ACHN (cell line): ENCODE data around the gene ZFYVE27.

Source experiments
- DNase-seq: peaks from one replicate; pipeline ENCODE4 v3.0.0-alpha.2; 2015
- in situ Hi-C: cut with HindIII; loops from 2 replicates; pipeline ENCODE4 v1.10.0; 2017; ENCODE audit warnings: low sequenced_read_pairs, low pct_ligation_motif_present, low pct_unique_long_range_greater_than_20kb

Gene ZFYVE27

GRCh38 chr10:97780841-97781617 lies 44.1 kb downstream of the ZFYVE27 start:
- in situ Hi-C loops = no loop called here
- no peak for DNase-seq

GRCh38 chr10:97781618-97782331 lies 44.8 kb downstream of the ZFYVE27 start:
- in situ Hi-C loops = no loop called here
- DNase-seq = no peak

DNA sequence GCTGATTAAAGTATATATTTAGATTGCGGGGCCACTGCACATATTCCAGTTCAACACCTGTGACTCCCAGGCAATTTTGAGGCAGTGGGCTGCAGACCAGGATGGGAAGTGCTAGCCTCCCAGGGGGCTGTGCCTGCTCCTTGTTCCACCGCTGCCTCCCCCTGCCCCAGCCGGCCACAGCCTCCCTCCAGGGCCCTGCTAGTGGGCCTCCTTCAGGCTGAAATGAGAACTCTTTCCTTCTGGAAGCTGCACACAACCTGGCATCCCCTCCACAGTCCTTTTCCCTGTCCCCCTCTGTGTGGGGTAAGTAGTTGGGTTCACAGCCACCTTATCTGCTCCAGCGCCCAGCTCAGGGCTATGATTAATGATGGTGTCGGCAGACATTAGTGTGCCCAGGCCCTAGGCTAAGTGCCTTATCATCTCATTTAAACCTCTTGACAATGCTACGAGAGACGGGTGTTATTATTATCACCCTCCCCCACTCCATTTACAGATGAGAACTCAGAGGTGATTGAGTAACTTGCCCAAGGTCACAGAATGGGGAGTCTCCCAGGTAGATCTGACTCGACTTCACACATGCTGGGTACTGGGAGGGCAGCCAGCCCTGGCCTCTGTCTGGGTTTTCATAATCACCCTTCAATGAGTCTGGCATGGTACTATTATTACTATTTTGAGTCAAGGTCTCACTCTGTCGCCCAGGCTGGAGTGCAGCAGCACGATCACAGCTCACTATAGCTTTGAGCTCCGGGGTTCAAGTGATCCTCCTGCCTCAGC lies 45.7 kb downstream of the ZFYVE27 start:
- DNase-seq = no peak
- in situ Hi-C loops = no loop called here

- no peak for DNase-seq
- in situ Hi-C loops = no loop called here
Measured at GRCh38 chr10:97784200-97784810, 47.4 kb downstream of the ZFYVE27 start.

- in situ Hi-C loops = no loop called here
- no peak for DNase-seq
Measured at GRCh38 chr10:97785231-97785630, 48.3 kb downstream of the ZFYVE27 start.

GRCh38 chr10:97785731-97786130 lies 48.8 kb downstream of the ZFYVE27 start:
- DNase-seq = no peak
- in situ Hi-C loops = no loop called here

DNA sequence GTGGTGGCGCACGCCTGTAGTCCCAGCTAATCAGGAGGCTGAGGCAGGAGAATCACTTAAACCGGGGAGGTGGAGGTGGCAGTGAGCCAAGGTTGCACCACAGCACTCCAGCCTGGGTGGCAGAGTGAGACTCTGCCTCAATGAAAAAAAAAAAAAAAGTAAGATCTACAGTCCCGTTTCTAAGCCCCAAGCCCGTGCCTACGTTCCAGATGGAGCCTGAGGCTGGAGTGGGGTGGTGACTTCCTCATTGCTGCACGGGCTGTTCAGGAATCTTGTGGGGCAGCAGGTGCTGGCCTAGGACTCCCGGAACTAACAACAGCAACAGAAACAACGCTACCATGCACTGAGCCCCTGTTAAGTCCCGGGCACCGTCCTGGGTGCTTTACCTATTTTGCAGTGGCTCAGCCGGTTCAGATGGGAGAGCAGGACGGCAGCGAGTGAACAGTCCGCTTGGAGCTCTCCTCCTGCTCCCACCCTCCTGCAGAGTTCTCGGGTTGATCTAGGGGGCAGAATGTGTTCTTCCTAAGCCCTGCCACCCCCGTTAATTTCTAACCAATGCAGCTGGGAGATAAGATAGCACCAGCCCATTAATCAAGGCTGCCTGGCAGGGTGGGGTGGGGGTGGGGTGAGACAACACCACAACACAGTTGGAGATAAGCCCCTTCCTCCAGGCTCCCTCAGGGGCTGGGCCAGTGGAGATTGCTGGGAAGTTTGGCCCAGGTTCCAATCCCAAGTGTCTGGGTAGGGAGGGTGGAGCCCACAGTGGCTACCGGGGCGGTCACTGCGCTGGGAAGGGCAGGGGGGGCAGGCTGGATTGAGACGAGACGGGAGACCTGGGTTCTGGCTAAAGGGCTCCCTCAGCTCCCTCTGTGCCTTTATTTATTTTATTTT lies 51.9 kb downstream of the ZFYVE27 start:
- in situ Hi-C loops = no loop called here
- peak; percentile 21 for DNase-seq

DNA sequence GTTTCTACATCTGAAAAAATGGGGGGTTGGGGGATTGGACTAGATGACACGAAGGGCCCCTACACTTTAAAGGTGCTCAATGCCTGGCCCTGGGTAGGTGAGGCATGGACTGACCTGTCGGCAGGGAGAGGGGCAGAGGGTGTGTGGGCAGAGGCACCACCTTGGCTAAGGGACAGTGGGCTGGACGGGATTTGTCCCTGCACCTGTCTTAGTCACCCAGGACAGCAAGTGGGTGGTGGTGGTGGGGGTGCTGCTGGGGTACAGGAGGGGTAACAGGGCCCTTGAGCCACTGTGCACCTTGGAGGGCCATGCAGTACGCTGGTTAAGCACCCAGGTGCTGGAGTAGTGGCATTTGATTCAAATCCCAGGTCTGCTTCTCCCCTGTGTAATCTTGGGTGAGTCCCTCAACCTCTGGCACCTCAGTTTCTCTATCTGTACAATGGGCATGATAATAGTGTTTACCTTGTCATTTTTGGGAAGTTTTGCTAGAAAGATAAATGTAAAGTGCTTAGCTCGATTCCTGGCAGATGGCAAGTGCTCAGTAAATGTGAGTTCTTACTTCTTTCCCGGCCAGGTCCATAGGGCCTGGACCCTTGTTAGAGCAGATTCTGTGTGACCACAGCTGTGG lies 53.0 kb downstream of the ZFYVE27 start:
- in situ Hi-C loops = no loop called here
- no peak for DNase-seq

DNA sequence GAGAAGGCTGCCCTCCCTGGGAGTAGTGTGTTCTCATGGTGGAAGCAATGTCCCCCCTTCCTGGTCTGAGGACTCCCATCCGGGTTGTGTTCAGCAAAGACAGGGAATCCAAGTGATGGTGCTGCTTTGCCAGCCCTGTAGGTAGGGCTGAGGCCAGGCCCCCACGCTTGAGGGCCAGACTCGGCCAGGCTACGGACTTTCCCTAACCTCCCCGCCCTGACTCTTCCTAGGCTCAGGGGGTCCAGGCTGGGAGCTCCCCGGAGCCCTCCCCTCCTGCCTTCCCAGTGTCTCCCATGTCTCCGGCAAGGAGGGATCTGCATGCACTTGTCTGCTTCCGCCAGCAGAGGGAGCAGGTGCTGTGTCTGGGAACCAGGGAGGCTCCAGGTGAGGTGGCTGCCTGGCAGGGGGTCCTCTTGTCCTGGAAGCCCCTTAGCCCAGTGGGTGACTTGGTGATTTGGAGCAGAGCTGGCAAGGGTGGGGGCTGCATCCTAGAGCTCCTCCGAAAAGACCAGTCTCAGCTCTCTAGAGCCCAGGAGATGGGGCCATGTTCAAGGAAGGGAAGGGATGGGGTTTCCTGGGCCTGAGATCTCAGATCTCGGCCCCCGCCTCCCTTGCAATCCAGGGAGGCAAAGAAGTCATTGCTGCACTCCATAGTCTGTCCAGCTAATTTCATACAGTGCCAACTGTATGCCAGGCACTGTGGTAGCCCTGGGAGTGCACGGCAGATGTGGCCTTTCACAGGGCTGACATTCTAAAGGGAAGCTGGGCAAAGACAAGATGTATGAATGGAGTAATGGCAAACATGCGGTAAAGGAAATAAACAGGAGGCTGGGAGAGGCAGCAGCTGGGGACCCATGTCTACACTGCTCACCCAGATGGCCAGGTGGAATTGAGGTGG lies 55.1 kb downstream of the ZFYVE27 start:
- in situ Hi-C loops = no loop called here

GRCh38 chr10:97795886-97796285 lies 59.0 kb downstream of the ZFYVE27 start:
- DNase-seq = no peak
- in situ Hi-C loops = no loop called here

More for the DNA sequence above, 55.1 kb downstream of the ZFYVE27 start:
- peak; percentile 70 for DNase-seq

GRCh38 chr10:97796651-97797050 lies 59.7 kb downstream of the ZFYVE27 start:
- in situ Hi-C loops = no loop called here
- peak; percentile 28 for DNase-seq

- no peak for DNase-seq
- in situ Hi-C loops = no loop called here
Measured at GRCh38 chr10:97798958-97799610, 62.2 kb downstream of the ZFYVE27 start.

DNA sequence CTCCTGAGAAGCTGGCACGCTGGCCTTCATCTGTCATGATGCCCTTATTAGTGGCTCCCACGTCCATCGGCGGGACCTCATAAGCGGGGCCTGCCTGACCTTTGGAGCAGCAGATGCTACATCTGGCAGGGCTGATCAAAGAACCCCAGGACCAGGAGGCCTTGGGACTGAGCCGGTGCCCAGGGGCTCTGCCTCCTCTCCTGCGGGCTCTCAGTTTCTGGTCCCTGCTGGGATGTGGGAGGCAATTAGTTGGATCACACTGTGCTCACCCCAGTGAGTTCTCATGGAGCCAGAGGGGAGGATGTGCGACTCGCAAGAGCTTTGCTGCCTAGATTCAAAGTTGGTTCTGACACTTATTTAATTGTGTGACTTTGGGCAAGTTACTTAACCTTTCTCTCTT lies 63.5 kb downstream of the ZFYVE27 start:
- no peak for DNase-seq
- in situ Hi-C loops = no loop called here

GRCh38 chr10:97801422-97801821 lies 64.5 kb downstream of the ZFYVE27 start:
- in situ Hi-C loops = no loop called here
- no peak for DNase-seq

DNA sequence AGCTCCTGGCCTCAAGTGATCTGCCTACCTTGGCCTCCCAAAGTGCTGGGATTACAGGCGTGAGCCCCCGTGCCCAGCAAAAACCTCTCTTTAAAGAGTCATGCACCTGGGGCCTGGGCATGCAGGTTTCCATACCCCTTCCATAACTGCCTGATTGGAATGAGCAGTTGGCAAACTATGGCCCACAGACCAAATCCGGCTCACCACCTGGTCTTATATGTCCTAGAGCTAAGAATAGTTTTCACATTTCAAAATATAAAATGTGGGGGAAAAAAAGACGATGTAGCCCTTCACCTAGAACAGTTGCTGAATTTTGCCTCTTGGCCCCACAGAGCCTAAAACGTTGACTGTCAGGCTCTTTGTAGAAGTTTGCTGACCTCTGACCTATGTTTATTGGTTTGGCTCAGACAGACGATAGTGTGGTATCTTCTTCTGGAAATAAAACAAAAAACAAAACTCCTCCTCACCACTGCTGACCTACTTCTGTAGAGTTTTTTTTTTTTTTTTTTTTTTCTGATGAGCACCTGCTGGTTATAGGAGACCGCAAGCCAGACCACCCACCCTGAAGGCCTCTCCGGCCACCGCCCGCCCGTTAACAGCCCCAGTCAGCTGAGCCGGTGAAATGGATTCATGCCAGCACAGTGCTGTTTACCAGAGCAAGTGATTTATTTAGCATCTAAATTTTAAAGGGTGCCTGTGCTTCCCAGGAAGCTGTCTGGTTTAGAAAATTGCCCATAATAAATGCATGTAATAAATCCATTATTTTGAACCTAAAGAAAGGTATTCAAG lies 68.4 kb downstream of the ZFYVE27 start:
- no peak for DNase-seq
- in situ Hi-C loops = no loop called here

- in situ Hi-C loops = no loop called here
- DNase-seq = no peak
Measured at GRCh38 chr10:97805949-97806348, 69.0 kb downstream of the ZFYVE27 start.
